ENCODE results near the gene TLCD2.
"Not testable (repeated sequence)": the region's sequence is repeated elsewhere in the genome, so short reads cannot be mapped to it uniquely, and the experiment has no call there.

Gene TLCD2

DNA sequence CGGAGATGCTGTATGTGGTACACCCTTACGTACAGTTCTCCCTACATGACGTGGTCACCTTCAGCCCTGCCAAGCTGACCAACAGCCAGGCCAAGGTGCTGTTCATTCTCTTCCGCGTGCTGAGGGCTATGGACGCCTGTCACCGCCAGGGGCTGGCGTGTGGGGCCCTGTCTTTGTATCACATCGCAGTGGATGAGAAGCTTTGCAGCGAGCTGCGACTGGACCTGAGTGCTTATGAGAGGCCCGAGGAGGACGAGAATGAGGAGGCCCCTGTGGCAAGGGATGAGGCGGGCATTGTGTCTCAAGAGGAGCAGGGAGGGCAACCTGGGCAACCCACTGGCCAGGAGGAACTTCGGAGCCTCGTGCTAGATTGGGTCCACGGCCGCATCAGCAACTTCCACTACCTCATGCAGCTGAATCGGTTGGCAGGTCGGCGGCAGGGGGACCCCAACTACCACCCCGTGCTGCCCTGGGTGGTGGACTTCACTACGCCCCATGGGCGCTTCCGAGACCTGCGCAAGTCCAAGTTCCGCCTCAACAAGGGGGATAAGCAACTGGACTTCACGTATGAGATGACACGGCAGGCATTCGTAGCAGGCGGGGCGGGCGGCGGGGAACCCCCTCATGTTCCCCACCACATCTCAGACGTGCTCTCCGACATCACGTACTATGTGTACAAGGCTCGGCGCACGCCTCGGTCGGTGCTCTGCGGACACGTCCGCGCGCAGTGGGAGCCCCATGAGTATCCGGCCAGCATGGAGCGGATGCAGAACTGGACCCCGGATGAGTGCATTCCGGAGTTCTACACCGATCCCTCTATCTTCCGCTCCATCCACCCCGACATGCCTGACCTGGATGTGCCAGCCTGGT is 15.7 kb upstream of the TLCD2 start:
- TF ChIP-seq, protein P1, sequence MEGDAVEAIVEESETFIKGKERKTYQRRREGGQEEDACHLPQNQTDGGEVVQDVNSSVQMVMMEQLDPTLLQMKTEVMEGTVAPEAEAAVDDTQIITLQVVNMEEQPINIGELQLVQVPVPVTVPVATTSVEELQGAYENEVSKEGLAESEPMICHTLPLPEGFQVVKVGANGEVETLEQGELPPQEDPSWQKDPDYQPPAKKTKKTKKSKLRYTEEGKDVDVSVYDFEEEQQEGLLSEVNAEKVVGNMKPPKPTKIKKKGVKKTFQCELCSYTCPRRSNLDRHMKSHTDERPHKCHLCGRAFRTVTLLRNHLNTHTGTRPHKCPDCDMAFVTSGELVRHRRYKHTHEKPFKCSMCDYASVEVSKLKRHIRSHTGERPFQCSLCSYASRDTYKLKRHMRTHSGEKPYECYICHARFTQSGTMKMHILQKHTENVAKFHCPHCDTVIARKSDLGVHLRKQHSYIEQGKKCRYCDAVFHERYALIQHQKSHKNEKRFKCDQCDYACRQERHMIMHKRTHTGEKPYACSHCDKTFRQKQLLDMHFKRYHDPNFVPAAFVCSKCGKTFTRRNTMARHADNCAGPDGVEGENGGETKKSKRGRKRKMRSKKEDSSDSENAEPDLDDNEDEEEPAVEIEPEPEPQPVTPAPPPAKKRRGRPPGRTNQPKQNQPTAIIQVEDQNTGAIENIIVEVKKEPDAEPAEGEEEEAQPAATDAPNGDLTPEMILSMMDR (IDR thresholded peaks at IDR 0.05; ENCODE audit: extremely low read depth, insufficient read depth, missing control alignments), result no peak
- no peak for DNase-seq (ENCODE audit: low spot score)
- in situ Hi-C loops (cut with MboI; ENCODE audit: low pct_unique_long_range_greater_than_20kb, low sequenced_read_pairs, unreplicated experiment), result no loop called here

DNA sequence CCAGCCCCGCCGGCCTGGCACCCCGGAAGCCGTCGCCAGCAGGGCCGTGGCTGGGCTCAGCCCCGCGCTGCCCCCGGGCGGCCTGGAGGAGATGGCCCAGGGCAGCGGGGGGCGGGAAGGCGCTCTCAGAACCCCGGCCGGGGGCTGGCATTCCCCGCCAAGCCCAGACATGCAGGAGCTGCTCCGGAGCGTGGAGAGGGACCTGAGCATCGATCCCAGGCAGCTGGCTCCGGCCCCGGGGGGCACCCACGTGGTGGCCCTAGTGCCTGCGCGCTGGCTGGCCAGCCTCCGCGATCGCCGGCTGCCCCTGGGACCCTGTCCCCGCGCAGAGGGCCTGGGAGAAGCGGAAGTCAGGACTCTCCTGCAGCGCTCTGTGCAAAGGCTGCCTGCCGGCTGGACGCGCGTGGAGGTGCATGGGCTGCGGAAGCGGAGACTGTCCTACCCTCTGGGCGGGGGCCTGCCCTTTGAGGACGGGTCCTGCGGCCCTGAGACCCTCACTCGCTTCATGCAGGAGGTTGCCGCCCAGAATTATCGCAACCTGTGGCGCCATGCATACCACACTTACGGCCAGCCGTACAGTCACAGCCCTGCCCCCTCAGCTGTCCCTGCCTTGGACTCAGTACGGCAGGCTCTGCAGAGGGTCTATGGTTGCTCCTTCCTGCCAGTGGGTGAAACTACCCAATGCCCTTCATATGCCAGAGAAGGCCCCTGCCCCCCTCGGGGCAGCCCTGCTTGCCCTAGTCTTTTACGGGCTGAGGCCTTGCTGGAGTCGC is 14.9 kb upstream of the TLCD2 start:
- no peak for DNase-seq (ENCODE audit: low spot score)
- in situ Hi-C loops (cut with MboI; ENCODE audit: low pct_unique_long_range_greater_than_20kb, low sequenced_read_pairs, unreplicated experiment), result loop anchor here (25.0 kb wide), 1 partner anchor 312 kb away; the partner anchor contains the start of genes DPH1, OVCA2 and RTN4RL1
- TF ChIP-seq, protein P1 (IDR thresholded peaks at IDR 0.05; ENCODE audit: extremely low read depth, insufficient read depth, missing control alignments), result no peak

DNA sequence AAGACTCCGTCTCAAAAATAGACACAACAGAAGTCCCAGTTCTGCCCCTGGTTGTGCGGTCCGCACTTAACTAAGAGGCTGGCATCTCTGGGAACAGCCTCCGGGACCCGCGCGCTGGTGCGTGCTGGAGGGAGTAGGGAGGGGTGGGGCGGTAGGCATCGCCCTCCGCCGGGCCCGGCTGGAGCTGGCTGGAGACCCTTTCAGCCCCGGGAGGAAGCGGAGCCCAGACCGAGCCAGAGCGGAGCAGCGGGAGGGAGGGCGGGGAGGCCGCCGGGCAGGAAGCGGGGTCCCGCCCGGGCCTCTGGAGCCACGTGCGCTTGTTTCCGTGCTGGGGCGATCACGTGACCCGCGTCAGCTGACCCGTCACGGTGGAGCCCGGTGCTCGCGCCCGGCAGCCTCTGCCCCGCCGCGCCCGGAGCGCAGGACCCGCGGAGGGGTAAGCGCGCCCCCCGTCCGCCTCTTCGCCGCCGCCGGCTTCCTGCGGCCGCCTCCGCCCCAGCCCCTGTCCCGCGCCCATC is 14.2 kb upstream of the TLCD2 start, which contains the start of gene WDR81:
WDR81 (plus strand) TSS at position 354 of the 518 bp plus-strand sequence. CDS start 256 bp downstream, outside the sequence.
- TF ChIP-seq, protein P1 (IDR thresholded peaks at IDR 0.05; ENCODE audit: extremely low read depth, insufficient read depth, missing control alignments), result no peak
- in situ Hi-C loops (cut with MboI; ENCODE audit: low pct_unique_long_range_greater_than_20kb, low sequenced_read_pairs, unreplicated experiment), result loop anchor here (25.0 kb wide), 1 partner anchor 313 kb away; the partner anchor contains the start of genes DPH1, OVCA2 and RTN4RL1
- peak; percentile 96 for DNase-seq (ENCODE audit: low spot score)

DNA sequence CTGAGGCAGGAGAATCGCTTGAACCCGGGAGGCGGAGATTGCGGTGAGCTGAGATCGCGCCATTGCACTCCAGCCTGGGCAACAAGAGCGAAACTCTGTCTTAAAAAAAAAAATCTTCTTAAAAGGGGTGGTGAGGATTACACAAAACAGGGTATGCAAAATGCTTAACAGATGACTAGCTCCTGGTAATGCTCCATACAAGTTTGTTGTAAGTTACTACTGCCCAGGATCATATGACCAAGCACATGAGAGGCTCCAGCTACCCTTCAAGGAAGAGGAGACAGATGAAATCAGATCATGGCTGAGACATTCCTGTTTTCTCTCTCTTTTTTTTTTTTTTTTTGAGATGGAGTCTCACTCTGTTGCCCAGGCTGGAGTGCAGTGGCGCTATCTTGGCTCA is 11.8 kb upstream of the TLCD2 start:
- in situ Hi-C loops (cut with MboI; ENCODE audit: low pct_unique_long_range_greater_than_20kb, low sequenced_read_pairs, unreplicated experiment), result loop anchor here (25.0 kb wide), 1 partner anchor 315 kb away; the partner anchor contains the start of genes DPH1, OVCA2 and RTN4RL1
- not testable (repeated sequence) for DNase-seq (ENCODE audit: low spot score)

DNA sequence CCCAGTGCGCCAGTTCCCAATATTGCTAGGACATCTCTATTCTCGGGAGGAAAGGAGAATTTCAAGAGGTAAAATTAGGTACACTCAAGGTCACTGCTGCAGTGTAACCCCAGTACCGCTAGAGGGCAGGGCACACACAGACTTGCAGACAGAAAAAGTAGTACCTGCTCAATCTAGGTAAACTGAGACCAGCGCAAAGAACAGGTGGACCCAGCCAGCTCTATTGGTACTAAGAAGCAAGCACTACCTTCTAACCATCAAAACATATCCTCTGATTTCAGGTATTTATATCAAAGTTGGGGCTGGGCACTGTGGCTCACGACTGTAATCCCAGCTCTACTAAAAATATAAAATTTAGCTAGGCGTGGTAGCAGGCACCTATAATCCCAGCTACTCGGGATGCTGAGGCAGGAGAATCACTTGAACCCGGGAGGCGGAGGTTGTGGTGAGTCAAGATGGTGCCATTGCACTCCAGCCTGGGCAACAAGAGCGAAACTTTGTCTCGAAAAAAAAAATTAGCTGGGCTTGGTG is 10.7 kb upstream of the TLCD2 start:
- in situ Hi-C loops (cut with MboI; ENCODE audit: low pct_unique_long_range_greater_than_20kb, low sequenced_read_pairs, unreplicated experiment), result loop anchor here (25.0 kb wide), 1 partner anchor 316 kb away; the partner anchor contains the start of genes DPH1, OVCA2 and RTN4RL1
- no peak for DNase-seq (ENCODE audit: low spot score)
- TF ChIP-seq, protein P1 (IDR thresholded peaks at IDR 0.05; ENCODE audit: extremely low read depth, insufficient read depth, missing control alignments), result peak; percentile 98

DNA sequence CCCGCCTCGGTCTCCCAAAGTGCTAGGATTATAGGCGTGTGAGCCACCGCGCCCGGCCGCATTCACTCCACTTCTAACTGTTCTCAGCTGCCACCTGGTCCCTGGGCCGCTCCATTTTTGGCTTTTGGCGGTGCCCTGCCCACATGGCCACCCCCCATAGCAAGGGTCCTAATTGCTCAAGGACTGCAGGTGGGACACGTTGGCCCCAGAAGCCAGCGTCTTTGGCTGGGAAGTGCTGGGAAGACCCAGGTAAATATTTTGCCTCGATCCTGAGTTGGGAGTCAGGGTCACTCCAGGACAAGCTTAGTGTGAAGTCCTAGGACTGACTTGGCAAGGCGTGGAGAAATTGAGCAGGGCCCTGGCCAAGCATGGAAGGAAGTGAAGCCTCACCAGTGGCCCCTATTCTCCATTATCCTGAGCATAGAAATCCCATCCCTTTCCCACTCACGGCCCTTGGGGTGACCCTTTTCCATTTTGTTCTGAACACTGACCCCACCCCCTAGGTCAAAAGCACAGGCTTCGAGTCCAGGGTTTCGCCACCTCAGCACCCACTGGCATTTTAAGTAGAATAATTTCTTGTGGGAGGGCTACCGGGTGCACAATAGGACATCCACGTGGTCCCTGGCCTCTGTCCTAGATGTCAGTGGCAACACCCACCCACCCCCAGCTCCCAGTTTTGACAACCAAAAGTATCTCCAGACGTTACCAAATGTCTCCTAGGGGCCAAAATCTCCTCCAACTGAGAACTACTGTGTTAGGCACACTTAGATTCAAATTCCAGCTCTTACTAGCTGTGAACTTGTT is 8.4 kb upstream of the TLCD2 start:
- no peak for DNase-seq (ENCODE audit: low spot score)
- in situ Hi-C loops (cut with MboI; ENCODE audit: low pct_unique_long_range_greater_than_20kb, low sequenced_read_pairs, unreplicated experiment), result loop anchor here (25.0 kb wide), 1 partner anchor 319 kb away; the partner anchor contains the start of genes DPH1, OVCA2 and RTN4RL1
- TF ChIP-seq, protein P1 (IDR thresholded peaks at IDR 0.05; ENCODE audit: extremely low read depth, insufficient read depth, missing control alignments), result no peak

All from GM13977 (cell line).